ENCODE results near the gene MYO7A. TPM values are rescaled to one million over a fixed set of nuclear protein-coding genes. Genes with fewer than 3 reads are reported as not detected.

MYO7A gene
- total RNA-seq, 1 donor from 2014 or later, result 5.5 TPM

- intact Hi-C loops (cut with DNase I), result no loop called here
- no peaks in the 10 kb centered on the region for H3K4me1 ChIP-seq
- no peak overlapping the region for H3K27ac ChIP-seq
- peaks cover 7% of the 10 kb centered on the region for H3K27me3 ChIP-seq (ENCODE audit: low read depth)
- no peak overlapping the region for H3K4me3 ChIP-seq
- no peak for DNase-seq
- no peaks in the 10 kb centered on the region for H3K36me3 ChIP-seq
- no peaks in the 10 kb centered on the region for H3K9me3 ChIP-seq
- TF ChIP-seq CTCF (IDR thresholded peaks at IDR 0.05), result no peak
- ATAC-seq, result no peak
Observed at GRCh38 chr11:77144857-77145428, 16.9 kb downstream of the MYO7A start.

- Histone ChIP-seq H3K27ac (no peak overlapping the region), H3K4me3 (no peak overlapping the region), H3K4me1 (no peaks in the 10 kb centered on the region), H3K9me3 (no peaks in the 10 kb centered on the region), H3K36me3 (no peaks in the 10 kb centered on the region), H3K27me3 (ENCODE audit: low read depth) (peaks cover 7% of the 10 kb centered on the region)
- TF ChIP-seq CTCF (IDR thresholded peaks at IDR 0.05), result no peak
- DNase-seq, result no peak
- intact Hi-C loops (cut with DNase I), result no loop called here
- no peak for ATAC-seq
Observed at GRCh38 chr11:77146261-77147035, 18.4 kb downstream of the MYO7A start.

- H3K9me3 ChIP-seq, result no peaks in the 10 kb centered on the region
- intact Hi-C loops (cut with DNase I), result no loop called here
- ATAC-seq (no peak), DNase-seq (no peak)
- no peaks in the 10 kb centered on the region for H3K4me1 ChIP-seq
- H3K27ac ChIP-seq, result no peak overlapping the region
- H3K27me3 ChIP-seq (ENCODE audit: low read depth), result peaks cover 7% of the 10 kb centered on the region
- no peak for TF ChIP-seq CTCF (IDR thresholded peaks at IDR 0.05)
- no peaks in the 10 kb centered on the region for H3K36me3 ChIP-seq
- H3K4me3 ChIP-seq, result no peak overlapping the region
Observed at GRCh38 chr11:77147036-77147315, 18.9 kb downstream of the MYO7A start.

- ATAC-seq, result peak; percentile 53 to 54
- Histone ChIP-seq H3K27ac (no peak overlapping the region), H3K36me3 (no peaks in the 10 kb centered on the region), H3K4me1 (no peaks in the 10 kb centered on the region), H3K4me3 (peak overlapping the region; percentile 39), H3K27me3 (ENCODE audit: low read depth) (peaks cover 7% of the 10 kb centered on the region), H3K9me3 (no peaks in the 10 kb centered on the region)
- peak; percentile 49 for DNase-seq
- TF ChIP-seq CTCF (IDR thresholded peaks at IDR 0.05), result no peak
- intact Hi-C loops (cut with DNase I), result no loop called here
Observed at GRCh38 chr11:77147668-77148321, 19.7 kb downstream of the MYO7A start.

DNA sequence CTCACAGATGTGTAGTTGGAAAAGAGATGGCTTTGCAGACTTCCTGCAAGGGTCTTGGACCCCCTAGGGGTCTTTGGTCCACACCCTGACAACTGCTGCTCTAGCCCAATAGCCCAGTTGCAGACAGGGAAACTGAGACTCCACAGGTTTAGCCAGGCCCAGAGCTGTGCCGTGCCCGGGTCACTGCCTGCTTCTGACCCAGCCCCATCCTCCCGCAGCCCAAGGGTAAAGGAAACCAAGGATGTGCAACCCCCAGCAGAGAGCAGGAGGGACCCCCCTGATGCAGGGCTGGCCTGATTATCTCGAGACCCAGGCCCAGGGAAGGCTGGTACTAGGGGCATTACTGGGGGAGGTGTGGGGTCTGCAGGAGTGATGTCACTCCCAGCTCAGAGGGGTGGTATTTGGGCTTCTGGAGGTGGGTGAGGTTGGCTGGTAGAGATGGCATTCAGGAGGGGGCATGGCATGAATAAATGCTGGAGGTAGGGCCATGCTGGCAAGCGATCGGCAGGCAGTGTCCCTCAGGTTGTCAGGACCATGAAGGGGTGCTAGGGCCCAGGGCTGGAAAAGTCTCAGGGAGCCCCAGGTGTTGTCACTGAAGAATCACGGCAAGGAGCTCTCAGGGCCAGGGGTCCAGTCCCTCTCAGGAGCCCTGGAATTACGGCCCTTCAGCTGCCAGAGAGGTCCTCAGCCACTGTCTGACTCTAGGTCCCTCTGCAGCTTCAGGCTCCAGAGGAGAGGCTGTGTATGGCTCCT lies 21.1 kb downstream of the MYO7A start:
- intact Hi-C loops (cut with DNase I), result no loop called here
- no peak for DNase-seq
- H3K27ac ChIP-seq, result no peak overlapping the region

More for the DNA sequence above, 21.1 kb downstream of the MYO7A start:
- H3K9me3 ChIP-seq, result no peaks in the 10 kb centered on the region
- H3K36me3 ChIP-seq, result no peaks in the 10 kb centered on the region
- H3K4me1 ChIP-seq, result no peaks in the 10 kb centered on the region
- ATAC-seq, result no peak
- H3K27me3 ChIP-seq (ENCODE audit: low read depth), result peaks cover 7% of the 10 kb centered on the region
- H3K4me3 ChIP-seq, result no peak overlapping the region
- no peak for TF ChIP-seq CTCF (IDR thresholded peaks at IDR 0.05)
